GM12891 (cell line): Measurements from ENCODE around the gene WDR1.

ENCODE experiments used
- PAX5 ChIP-seq: IDR thresholded peaks from 2 replicates; pipeline ENCODE4 v1.6.1; 2011; ENCODE audit warnings: low read length, moderate library complexity, mild to moderate bottlenecking; ENCODE audit not compliant: insufficient read depth, severe bottlenecking
- POLR2A ChIP-seq: IDR thresholded peaks from 2 replicates; pipeline ENCODE4 v1.6.1; 2011; ENCODE audit warnings: low read depth, low read length, control low read depth
- POLR2AphosphoS5 ChIP-seq: IDR thresholded peaks from 2 replicates; pipeline ENCODE4 v1.6.1; 2011; ENCODE audit warnings: low read depth, low read length, control low read depth
- POU2F2 ChIP-seq: IDR thresholded peaks from 2 replicates; pipeline ENCODE4 v1.6.1; 2011; ENCODE audit warnings: low read depth, mild to moderate bottlenecking, control low read depth, low read length, moderate library complexity
- SPI1 ChIP-seq: IDR thresholded peaks from 2 replicates; pipeline ENCODE4 v1.6.1; 2011; ENCODE audit warnings: low read depth, low read length, control low read depth
- TAF1 ChIP-seq: IDR thresholded peaks from 2 replicates; pipeline ENCODE4 v1.6.1; 2011; ENCODE audit warnings: low read depth, low read length, control low read depth

GRCh38 chr4:10158333-10158942 lies 41.8 kb upstream of the WDR1 start:
- no peak for TF ChIP-seq SPI1
- no peak for TF ChIP-seq POLR2A
- TF ChIP-seq POLR2AphosphoS5 = no peak
- no peak for TF ChIP-seq TAF1
- no peak for TF ChIP-seq POU2F2
- TF ChIP-seq PAX5 = no peak
